Fibroblast of villous mesenchyme (primary cell): ENCODE results near the gene CYB5R4. TPM values are rescaled to one million over a fixed set of nuclear protein-coding genes. Genes with fewer than 3 reads are reported as not detected.
"Not testable (repeated sequence)": the region's sequence is repeated elsewhere in the genome, so short reads cannot be mapped to it uniquely, and the experiment has no call there.

Experiments
- DNase-seq: peaks from one replicate; pipeline ENCODE4 v3.0.0-alpha.2; 2010; ENCODE audit warnings: low read depth
- H3K4me3 ChIP-seq: 2 replicates; pipeline ENCODE4 v1.5.1; 2011; ENCODE audit warnings: low read depth, mild to moderate bottlenecking, low read length
- total RNA-seq: library from RNA; depleted of rRNA; stranded (reverse); fragments of >200 nt; gene quantifications from 2 replicates; pipeline ENCODE4 v1.2.3, GENCODE V29; 2012
- TF ChIP-seq, protein P1 (sequence below): IDR thresholded peaks from 2 replicates; pipeline ENCODE4 v1.5.1; 2012; ENCODE audit warnings: low read depth, mild to moderate bottlenecking, low read length; ENCODE audit not compliant: insufficient read depth

Gene CYB5R4
- total RNA-seq, 1 donor = 9.9 TPM

DNA sequence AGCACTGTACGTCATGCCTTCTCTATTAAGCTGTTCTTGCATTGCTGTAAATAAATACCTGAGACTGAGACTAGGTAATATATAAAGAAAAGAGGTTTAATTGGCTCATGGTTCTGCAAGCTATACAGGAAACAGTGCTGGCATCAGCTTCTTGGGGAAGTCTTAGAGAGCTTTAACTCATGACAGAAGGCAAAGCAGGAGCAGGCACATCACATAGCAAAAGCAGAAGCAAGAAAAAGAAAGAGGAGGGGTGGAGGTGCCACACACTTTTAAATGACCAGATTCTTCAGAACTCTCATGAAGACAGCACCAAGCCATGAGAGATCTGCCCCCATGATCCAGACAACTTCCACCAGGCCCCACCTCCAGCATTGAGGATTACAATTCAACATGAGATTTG is 30.1 kb downstream of the CYB5R4 start:
- H3K4me3 ChIP-seq = no peak overlapping the region
- TF ChIP-seq, protein P1, sequence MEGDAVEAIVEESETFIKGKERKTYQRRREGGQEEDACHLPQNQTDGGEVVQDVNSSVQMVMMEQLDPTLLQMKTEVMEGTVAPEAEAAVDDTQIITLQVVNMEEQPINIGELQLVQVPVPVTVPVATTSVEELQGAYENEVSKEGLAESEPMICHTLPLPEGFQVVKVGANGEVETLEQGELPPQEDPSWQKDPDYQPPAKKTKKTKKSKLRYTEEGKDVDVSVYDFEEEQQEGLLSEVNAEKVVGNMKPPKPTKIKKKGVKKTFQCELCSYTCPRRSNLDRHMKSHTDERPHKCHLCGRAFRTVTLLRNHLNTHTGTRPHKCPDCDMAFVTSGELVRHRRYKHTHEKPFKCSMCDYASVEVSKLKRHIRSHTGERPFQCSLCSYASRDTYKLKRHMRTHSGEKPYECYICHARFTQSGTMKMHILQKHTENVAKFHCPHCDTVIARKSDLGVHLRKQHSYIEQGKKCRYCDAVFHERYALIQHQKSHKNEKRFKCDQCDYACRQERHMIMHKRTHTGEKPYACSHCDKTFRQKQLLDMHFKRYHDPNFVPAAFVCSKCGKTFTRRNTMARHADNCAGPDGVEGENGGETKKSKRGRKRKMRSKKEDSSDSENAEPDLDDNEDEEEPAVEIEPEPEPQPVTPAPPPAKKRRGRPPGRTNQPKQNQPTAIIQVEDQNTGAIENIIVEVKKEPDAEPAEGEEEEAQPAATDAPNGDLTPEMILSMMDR = no peak
- no peak for DNase-seq

DNA sequence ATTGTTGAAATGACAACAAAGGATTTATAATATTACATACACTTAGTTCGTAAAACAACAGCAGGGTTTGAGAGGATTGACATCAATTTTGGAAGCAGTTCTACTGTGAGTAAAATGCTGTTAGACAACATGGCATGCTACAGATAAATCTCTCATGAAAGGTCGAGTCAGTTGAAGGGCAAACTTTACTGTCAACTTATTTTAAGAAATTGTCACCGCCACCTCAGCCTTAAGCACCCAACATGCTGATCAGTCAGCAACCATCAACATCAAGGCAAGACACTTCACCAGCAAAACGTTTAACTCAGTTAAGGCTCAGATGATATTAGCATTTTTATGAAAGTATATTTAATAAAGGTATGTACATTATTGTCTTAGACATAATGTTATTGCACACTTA is 31.0 kb downstream of the CYB5R4 start:
- DNase-seq = no peak
- H3K4me3 ChIP-seq = no peak overlapping the region
- TF ChIP-seq, protein P1 = no peak

- DNase-seq = no peak
- no peak overlapping the region for H3K4me3 ChIP-seq
- TF ChIP-seq, protein P1 = no peak
These were observed 32.1 kb downstream of the CYB5R4 start for GRCh38 chr6:83891586-83891985.

DNA sequence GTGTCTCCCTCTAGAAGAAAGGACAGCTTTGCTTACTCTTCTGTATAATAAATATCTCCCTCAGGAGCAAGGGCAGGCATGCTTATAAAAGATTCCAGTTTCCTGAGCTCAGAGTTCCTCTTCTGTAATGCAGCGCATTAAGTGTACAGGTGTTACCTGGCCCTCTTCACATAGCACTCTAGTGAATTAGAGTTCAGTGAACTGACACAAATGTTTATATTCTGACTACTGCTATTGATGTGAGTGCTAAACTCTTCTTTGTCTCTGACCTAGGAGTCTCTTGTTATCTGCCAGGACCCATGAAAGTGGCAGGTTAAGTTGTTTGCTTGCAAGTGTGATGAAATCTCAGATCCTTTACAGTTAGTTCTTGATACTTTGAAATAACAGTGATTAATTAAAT is 33.5 kb downstream of the CYB5R4 start:
- TF ChIP-seq, protein P1 = no peak
- DNase-seq = no peak
- no peak overlapping the region for H3K4me3 ChIP-seq

- not testable (repeated sequence) for DNase-seq, H3K4me3 ChIP-seq
These were observed 37.6 kb downstream of the CYB5R4 start for GRCh38 chr6:83897094-83897493.

DNA sequence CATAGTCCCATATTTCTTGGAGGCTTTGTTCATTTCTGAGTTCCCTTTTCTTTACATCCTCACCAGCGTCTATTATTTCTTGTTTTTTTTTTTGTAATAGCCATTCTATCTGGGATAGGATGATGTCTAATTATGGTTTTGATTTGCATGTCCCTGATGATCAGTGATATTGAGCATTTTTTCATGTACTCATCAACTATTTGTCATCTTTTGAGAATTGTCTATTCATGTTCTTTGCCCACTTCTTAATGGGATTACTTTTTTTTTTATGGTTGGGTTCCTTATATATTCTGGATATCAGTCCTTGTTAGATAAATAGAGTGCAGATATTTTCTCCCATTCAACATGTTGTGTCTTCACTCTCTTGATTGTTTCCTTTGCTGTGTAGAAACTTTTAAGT is 42.1 kb downstream of the CYB5R4 start:
- TF ChIP-seq, protein P1 = no peak
- H3K4me3 ChIP-seq = no peak overlapping the region
- no peak for DNase-seq

GRCh38 chr6:83904395-83904794 is 44.9 kb downstream of the CYB5R4 start:
- H3K4me3 ChIP-seq = no peak overlapping the region
- DNase-seq = no peak
- TF ChIP-seq, protein P1 = no peak
